Measurements from ENCODE around the gene RERE.

DNA sequence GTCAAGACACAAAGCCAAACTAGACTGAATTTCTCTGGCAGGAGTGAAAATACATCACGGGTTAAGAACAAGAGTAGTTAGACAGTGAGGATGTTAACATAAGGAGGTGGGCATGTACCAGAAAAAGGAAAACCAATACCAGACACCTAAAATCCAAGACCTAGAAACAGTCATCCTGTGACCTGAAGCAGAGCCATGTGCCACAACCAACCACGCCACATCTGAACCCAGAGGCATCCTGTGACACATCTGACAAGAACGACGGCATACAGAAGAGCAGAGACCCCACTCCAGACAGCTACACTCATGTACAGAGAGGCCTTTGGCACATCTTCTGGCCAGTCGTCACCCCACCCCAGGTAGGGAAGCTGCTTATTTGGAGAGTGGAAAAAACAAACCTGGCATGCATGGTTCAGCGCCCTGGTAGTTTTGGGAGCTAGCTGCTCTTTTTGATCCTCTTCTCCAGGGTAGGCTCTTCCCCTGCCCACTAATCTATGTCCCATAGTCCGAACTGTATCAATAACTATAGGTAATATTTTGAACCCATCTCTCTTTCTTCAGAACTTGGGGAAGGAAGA is 427.4 kb downstream of the RERE start:
- TF ChIP-seq, protein P1, sequence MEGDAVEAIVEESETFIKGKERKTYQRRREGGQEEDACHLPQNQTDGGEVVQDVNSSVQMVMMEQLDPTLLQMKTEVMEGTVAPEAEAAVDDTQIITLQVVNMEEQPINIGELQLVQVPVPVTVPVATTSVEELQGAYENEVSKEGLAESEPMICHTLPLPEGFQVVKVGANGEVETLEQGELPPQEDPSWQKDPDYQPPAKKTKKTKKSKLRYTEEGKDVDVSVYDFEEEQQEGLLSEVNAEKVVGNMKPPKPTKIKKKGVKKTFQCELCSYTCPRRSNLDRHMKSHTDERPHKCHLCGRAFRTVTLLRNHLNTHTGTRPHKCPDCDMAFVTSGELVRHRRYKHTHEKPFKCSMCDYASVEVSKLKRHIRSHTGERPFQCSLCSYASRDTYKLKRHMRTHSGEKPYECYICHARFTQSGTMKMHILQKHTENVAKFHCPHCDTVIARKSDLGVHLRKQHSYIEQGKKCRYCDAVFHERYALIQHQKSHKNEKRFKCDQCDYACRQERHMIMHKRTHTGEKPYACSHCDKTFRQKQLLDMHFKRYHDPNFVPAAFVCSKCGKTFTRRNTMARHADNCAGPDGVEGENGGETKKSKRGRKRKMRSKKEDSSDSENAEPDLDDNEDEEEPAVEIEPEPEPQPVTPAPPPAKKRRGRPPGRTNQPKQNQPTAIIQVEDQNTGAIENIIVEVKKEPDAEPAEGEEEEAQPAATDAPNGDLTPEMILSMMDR (IDR thresholded peaks at IDR 0.05), result no peak
- TF ChIP-seq POLR2A (IDR thresholded peaks at IDR 0.05), result no peak

Data from body of pancreas (tissue), 4 donors.